Medulla oblongata (tissue), 1 donor: ENCODE measurements around the gene ACTRT2.

Experiments used
- DNase-seq: peaks from one replicate; pipeline ENCODE4 v3.0.0-alpha.2; 2015; ENCODE audit errors: extremely low spot score

ACTRT2 gene

GRCh38 chr1:3017440-3018050, 3.7 kb upstream of the ACTRT2 start:
- no peak for DNase-seq

GRCh38 chr1:3018051-3018471, 3.2 kb upstream of the ACTRT2 start:
- no peak for DNase-seq

- DNase-seq: no peak
Observed at GRCh38 chr1:3018576-3018975, 2.7 kb upstream of the ACTRT2 start.

- no peak for DNase-seq
Observed at GRCh38 chr1:3019007-3019515, 2.2 kb upstream of the ACTRT2 start.

GRCh38 chr1:3019516-3020051, 1.7 kb upstream of the ACTRT2 start:
- no peak for DNase-seq

- no peak for DNase-seq
Observed at GRCh38 chr1:3020263-3020909, 881 bp upstream of the ACTRT2 start.

- no peak for DNase-seq
Observed at GRCh38 chr1:3021801-3022401, 634 bp downstream of the ACTRT2 start.

GRCh38 chr1:3022511-3022973, 1.3 kb downstream of the ACTRT2 start:
- no peak for DNase-seq

GRCh38 chr1:3022976-3023375, 1.7 kb downstream of the ACTRT2 start:
- no peak for DNase-seq

- DNase-seq: no peak
Observed at GRCh38 chr1:3024019-3024418, 2.8 kb downstream of the ACTRT2 start.

GRCh38 chr1:3024588-3024987, 3.3 kb downstream of the ACTRT2 start:
- DNase-seq: no peak

GRCh38 chr1:3026124-3026523, 4.9 kb downstream of the ACTRT2 start:
- no peak for DNase-seq

GRCh38 chr1:3026581-3027391, 5.5 kb downstream of the ACTRT2 start:
- DNase-seq: no peak

- DNase-seq: no peak
Observed at GRCh38 chr1:3027611-3028371, 6.5 kb downstream of the ACTRT2 start.

GRCh38 chr1:3028531-3029282, 7.4 kb downstream of the ACTRT2 start:
- DNase-seq: no peak

GRCh38 chr1:3029481-3029961, 8.3 kb downstream of the ACTRT2 start:
- DNase-seq: no peak

- no peak for DNase-seq
Observed at GRCh38 chr1:3029991-3030662, 8.9 kb downstream of the ACTRT2 start.

GRCh38 chr1:3030663-3031381, 9.6 kb downstream of the ACTRT2 start:
- peak; percentile 91 for DNase-seq
